Vagina (tissue), 2 donors: Measurements from ENCODE around the gene COBL. TPM values are rescaled to one million over a fixed set of nuclear protein-coding genes. Genes with fewer than 3 reads are reported as not detected.

Experiments used
- DNase-seq, 2 donors: peaks; one replicate each; pipeline ENCODE4 v3.0.0-alpha.2; 2017; ENCODE audit errors: extremely low spot score in 2 of 2
- H3K27ac ChIP-seq: fragments of 200-600 bp; sonication (generic); one replicate; pipeline ENCODE4 v1.5.1; 2019
- H3K27me3 ChIP-seq: fragments of 200-600 bp; sonication (generic); one replicate; pipeline ENCODE4 v1.5.1; 2019
- H3K36me3 ChIP-seq, 2 donors: fragments of 200-600 bp; sonication (generic); one replicate each; pipeline ENCODE4 v1.5.1; 2017 to 2019
- H3K4me1 ChIP-seq: fragments of 200-600 bp; sonication (generic); one replicate; pipeline ENCODE4 v1.5.1; 2019
- H3K4me3 ChIP-seq, 2 donors: fragments of 200-600 bp; sonication (generic); 1 replicate in 1 of 2; 2 replicates in 1 of 2; pipeline ENCODE4 v1.5.1; 2016 to 2019
- H3K9me3 ChIP-seq: fragments of 200-600 bp; sonication (generic); one replicate; pipeline ENCODE4 v1.5.1; 2019
- POLR2A ChIP-seq, 2 donors: fragments of 450-650 bp; IDR thresholded peaks; one replicate each; pipeline ENCODE4 v1.6.1; 2017; ENCODE audit warnings: antibody characterized with exemption in 2 of 2, mild to moderate bottlenecking in 2 of 2, moderate library complexity in 2 of 2
- POLR2AphosphoS5 ChIP-seq, 2 donors: sonication (generic); formaldehyde crosslinking; IDR thresholded peaks; one replicate each; pipeline ENCODE4 v1.9.0; 2017; ENCODE audit warnings: antibody characterized with exemption in 2 of 2, mild to moderate bottlenecking in 2 of 2, low read depth in 1 of 2; ENCODE audit not compliant: insufficient read depth in 1 of 2
- intact Hi-C: fragments of 100-400 bp; cut with DNase I; formaldehyde crosslinking; loops from one replicate; pipeline ENCODE4 v1.15.1; 2023
- total RNA-seq: library from RNA; depleted of rRNA; stranded (reverse); fragments of >200 nt; gene quantifications from one replicate; pipeline ENCODE4 v1.2.3, GENCODE V29; 2016
- TF ChIP-seq, protein P1 (sequence below), 3 experiments: fragments of 450-650 bp in 2 of 3; fragments of 200-600 bp in 1 of 3; sonication (generic) in 1 of 3; IDR thresholded peaks; one replicate each; pipeline ENCODE4 v1.5.1; 2017 to 2019; ENCODE audit warnings: antibody characterized with exemption in 3 of 3, mild to moderate bottlenecking in 2 of 3, moderate library complexity in 2 of 3

The COBL gene
- total RNA-seq, 1 donor from 2014 or later: 9.3 TPM

DNA sequence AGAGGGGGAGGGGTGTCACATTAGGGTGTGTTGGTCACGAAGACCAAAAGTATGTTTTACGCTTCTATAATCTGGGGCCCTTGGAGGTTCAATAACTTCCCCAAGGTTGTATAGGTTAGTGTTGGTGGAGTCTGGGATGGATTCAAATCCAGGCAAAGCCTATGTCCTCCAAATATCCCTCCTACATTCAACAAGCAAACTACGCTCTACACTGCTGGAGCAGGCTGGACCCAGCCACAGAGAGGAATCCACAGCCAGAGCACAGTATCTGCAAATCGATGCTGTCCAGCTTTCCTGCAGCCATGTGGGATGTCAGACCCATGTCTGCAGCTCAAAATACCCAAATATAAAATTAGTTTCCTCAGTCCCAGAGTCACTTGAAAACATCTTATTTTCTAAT lies 198.0 kb downstream of the COBL start:
- Histone ChIP-seq H3K27ac (no peak overlapping the region), H3K9me3 (no peaks in the 10 kb centered on the region), H3K4me1 (no peaks in the 10 kb centered on the region), H3K27me3 (no peaks in the 10 kb centered on the region), H3K36me3 (no peaks in the 10 kb centered on the region), H3K4me3 (no peak overlapping the region)
- no peak for DNase-seq
- intact Hi-C loops: no loop called here
- no peak for TF ChIP-seq POLR2A (IDR thresholded peaks at IDR 0.05)
- no peak for TF ChIP-seq POLR2AphosphoS5 (IDR thresholded peaks at IDR 0.05; ENCODE audit: insufficient read depth in 1 of 2, low read depth in 1 of 2)
- TF ChIP-seq, protein P1, sequence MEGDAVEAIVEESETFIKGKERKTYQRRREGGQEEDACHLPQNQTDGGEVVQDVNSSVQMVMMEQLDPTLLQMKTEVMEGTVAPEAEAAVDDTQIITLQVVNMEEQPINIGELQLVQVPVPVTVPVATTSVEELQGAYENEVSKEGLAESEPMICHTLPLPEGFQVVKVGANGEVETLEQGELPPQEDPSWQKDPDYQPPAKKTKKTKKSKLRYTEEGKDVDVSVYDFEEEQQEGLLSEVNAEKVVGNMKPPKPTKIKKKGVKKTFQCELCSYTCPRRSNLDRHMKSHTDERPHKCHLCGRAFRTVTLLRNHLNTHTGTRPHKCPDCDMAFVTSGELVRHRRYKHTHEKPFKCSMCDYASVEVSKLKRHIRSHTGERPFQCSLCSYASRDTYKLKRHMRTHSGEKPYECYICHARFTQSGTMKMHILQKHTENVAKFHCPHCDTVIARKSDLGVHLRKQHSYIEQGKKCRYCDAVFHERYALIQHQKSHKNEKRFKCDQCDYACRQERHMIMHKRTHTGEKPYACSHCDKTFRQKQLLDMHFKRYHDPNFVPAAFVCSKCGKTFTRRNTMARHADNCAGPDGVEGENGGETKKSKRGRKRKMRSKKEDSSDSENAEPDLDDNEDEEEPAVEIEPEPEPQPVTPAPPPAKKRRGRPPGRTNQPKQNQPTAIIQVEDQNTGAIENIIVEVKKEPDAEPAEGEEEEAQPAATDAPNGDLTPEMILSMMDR (IDR thresholded peaks at IDR 0.05): no peak

DNA sequence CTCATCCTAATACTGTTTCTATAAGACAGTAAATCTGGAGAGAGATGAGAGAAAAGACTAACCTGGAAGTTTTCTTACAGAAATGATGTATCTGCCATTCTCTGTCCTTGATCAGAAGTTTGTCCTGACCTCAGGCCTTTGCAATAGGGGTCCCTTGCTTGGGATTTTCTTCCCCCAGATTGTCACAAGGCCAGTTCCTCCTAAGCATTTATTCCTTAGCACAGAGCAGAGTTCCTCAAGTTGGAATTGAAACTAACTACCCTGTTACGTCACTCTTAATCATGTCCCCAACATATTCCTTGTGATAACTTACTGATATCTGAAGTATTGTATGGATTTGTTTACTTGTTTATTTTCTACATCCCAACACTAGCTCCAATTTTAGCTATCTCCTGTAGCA lies 202.1 kb downstream of the COBL start:
- intact Hi-C loops: no loop called here

DNA sequence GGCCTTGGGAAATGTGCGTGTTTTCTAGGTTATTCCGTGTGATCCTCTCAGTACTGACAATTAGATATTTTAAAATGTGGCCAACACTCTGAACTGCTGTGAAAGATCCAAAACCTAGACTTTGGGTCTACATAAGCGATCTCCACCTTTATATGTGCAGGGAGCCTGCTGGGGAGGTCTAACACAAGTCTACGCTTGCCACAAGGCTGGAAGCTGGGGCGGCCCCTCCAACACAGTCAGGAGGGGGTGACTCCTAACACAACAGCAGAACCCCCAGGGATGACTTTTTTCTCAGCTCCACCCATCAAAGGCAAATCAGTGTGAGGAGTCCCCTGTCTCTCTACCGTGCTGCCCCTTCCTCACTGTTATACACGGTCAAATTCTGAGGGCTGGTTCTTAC lies 202.6 kb downstream of the COBL start:
- TF ChIP-seq, protein P1 (IDR thresholded peaks at IDR 0.05): no peak
- no peak for TF ChIP-seq POLR2AphosphoS5 (IDR thresholded peaks at IDR 0.05; ENCODE audit: insufficient read depth in 1 of 2, low read depth in 1 of 2)
- TF ChIP-seq POLR2A (IDR thresholded peaks at IDR 0.05): no peak
- no peaks in the 10 kb centered on the region for H3K9me3 ChIP-seq
- no peak for DNase-seq
- H3K4me3 ChIP-seq: no peak overlapping the region
- H3K4me1 ChIP-seq: no peaks in the 10 kb centered on the region
- H3K36me3 ChIP-seq: no peaks in the 10 kb centered on the region
- no peak overlapping the region for H3K27ac ChIP-seq
- H3K27me3 ChIP-seq: no peaks in the 10 kb centered on the region
- intact Hi-C loops: no loop called here

More for the DNA sequence above, 202.1 kb downstream of the COBL start:
- Histone ChIP-seq H3K4me1 (no peaks in the 10 kb centered on the region), H3K9me3 (no peaks in the 10 kb centered on the region), H3K4me3 (no peak overlapping the region), H3K27ac (no peak overlapping the region), H3K27me3 (no peaks in the 10 kb centered on the region), H3K36me3 (no peaks in the 10 kb centered on the region)
- TF ChIP-seq POLR2A (IDR thresholded peaks at IDR 0.05) (no peak), POLR2AphosphoS5 (IDR thresholded peaks at IDR 0.05; ENCODE audit: insufficient read depth in 1 of 2, low read depth in 1 of 2) (no peak)
- TF ChIP-seq, protein P1 (IDR thresholded peaks at IDR 0.05): no peak
- DNase-seq: no peak

DNA sequence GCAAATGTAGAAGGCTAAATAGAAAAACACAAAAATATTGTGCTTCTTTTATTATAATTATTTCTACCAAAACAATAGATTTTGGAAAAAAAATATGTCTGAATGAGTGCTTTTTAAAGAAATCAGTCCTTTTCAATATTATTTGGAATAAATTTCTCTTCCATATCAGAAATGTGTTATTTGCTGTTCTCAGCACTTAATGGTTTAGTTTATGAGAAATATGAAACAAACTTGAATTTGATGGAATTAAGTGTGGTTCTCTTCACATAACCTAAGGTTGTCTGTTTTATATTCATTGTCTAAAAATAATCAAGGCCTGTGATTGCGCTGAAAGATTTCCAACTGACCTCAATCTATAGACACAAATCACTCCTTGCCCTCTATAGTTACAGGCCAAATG lies 203.0 kb downstream of the COBL start:
- intact Hi-C loops: no loop called here
- no peak for DNase-seq
- no peak overlapping the region for H3K4me3 ChIP-seq
- no peaks in the 10 kb centered on the region for H3K9me3 ChIP-seq
- H3K36me3 ChIP-seq: no peaks in the 10 kb centered on the region
- H3K27ac ChIP-seq: no peak overlapping the region
- no peak for TF ChIP-seq POLR2A (IDR thresholded peaks at IDR 0.05)
- TF ChIP-seq, protein P1 (IDR thresholded peaks at IDR 0.05): no peak
- no peak for TF ChIP-seq POLR2AphosphoS5 (IDR thresholded peaks at IDR 0.05; ENCODE audit: insufficient read depth in 1 of 2, low read depth in 1 of 2)
- no peaks in the 10 kb centered on the region for H3K27me3 ChIP-seq
- no peaks in the 10 kb centered on the region for H3K4me1 ChIP-seq

DNA sequence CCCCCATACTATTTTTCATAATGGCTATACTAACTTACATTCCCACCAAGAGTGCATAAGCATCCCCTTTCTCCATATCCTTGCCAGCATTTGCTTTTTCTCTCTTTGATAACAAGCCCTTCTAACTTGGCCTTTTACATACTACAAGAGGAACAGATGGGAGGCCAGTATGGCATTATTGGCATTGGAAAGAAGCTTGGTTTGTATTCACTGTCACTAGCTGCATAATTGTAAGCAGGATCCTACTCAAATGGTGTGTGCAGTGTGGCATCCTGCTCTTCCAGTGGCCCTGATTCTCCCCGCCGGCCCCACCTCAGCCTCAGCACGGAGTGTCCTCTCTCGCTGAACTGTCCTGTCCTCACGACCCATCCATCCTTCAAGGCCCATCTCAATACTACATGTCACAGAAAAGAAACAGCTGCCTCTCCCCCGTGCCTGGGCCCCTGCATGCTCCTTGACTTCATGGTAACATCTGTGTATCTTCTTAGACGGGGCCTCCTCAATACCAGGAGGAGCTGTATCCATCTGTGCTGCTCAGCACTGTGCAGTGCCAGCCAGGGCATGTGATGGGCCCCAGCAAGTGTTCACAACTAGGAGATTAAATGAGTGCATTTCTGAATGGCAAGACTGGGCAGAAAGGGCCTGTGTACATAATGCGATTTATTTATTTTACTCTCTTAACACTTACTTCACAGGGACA lies 205.2 kb downstream of the COBL start:
- no peaks in the 10 kb centered on the region for H3K36me3 ChIP-seq
- no peak overlapping the region for H3K4me3 ChIP-seq
- DNase-seq: no peak
- H3K27ac ChIP-seq: no peak overlapping the region
- H3K27me3 ChIP-seq: no peaks in the 10 kb centered on the region
- TF ChIP-seq, protein P1 (IDR thresholded peaks at IDR 0.05): no peak
- TF ChIP-seq POLR2AphosphoS5 (IDR thresholded peaks at IDR 0.05; ENCODE audit: insufficient read depth in 1 of 2, low read depth in 1 of 2): no peak
- TF ChIP-seq POLR2A (IDR thresholded peaks at IDR 0.05): no peak
- intact Hi-C loops: no loop called here
- H3K9me3 ChIP-seq: no peaks in the 10 kb centered on the region
- H3K4me1 ChIP-seq: no peaks in the 10 kb centered on the region
